GM12801 (cell line): ENCODE results near the gene TCF15.

Experiments
- CTCF ChIP-seq: IDR thresholded peaks from one replicate; pipeline ENCODE4 v1.5.1; 2011; ENCODE audit warnings: control low read depth; ENCODE audit not compliant: insufficient read length; ENCODE audit errors: extremely low read depth

Gene TCF15

GRCh38 chr20:605237-605636, 4.9 kb downstream of the TCF15 start:
- no peak for TF ChIP-seq CTCF

GRCh38 chr20:603116-603640, 6.9 kb downstream of the TCF15 start:
- no peak for TF ChIP-seq CTCF

GRCh38 chr20:602111-602970, 7.8 kb downstream of the TCF15 start:
- no peak for TF ChIP-seq CTCF

- no peak for TF ChIP-seq CTCF
These were observed 9.4 kb downstream of the TCF15 start for GRCh38 chr20:600736-601135.

- TF ChIP-seq CTCF = no peak
These were observed 10.0 kb downstream of the TCF15 start for GRCh38 chr20:600141-600540.

- no peak for TF ChIP-seq CTCF
These were observed 11.8 kb downstream of the TCF15 start for GRCh38 chr20:598133-598850.

GRCh38 chr20:597560-597959, 12.5 kb downstream of the TCF15 start:
- no peak for TF ChIP-seq CTCF
